MM.1S (cell line): ENCODE results near the gene NCOA1.

Experiments
- DNase-seq: peaks from one replicate; pipeline ENCODE4 v3.0.0-alpha.2; 2015
- H2AFZ ChIP-seq: fragments of 300-600 bp; sonication (generic); 2 replicates; pipeline ENCODE4 v1.6.0; 2016; ENCODE audit warnings: antibody characterized with exemption, low read length
- H3F3A ChIP-seq: fragments of 300-600 bp; sonication (generic); 2 replicates; pipeline ENCODE4 v1.6.1; 2016; ENCODE audit warnings: mild to moderate bottlenecking, antibody characterized with exemption, low read length, moderate library complexity, mixed read lengths; ENCODE audit not compliant: insufficient read depth
- H3K27ac ChIP-seq: fragments of 300-600 bp; sonication (generic); 2 replicates; pipeline ENCODE4 v1.5.1; 2016; ENCODE audit warnings: mild to moderate bottlenecking, low read length
- H3K27me3 ChIP-seq: fragments of 300-600 bp; sonication (generic); replicated peaks from 2 replicates; pipeline ENCODE4 v1.6.0; 2016; ENCODE audit warnings: low read length; ENCODE audit not compliant: insufficient read depth
- H3K36me3 ChIP-seq: fragments of 300-600 bp; sonication (generic); replicated peaks from 2 replicates; pipeline ENCODE4 v1.6.1; 2016; ENCODE audit warnings: mild to moderate bottlenecking, low read length, mixed read lengths; ENCODE audit not compliant: insufficient read depth
- H3K4me1 ChIP-seq: fragments of 300-600 bp; sonication (generic); 2 replicates; pipeline ENCODE4 v1.6.1; 2016; ENCODE audit warnings: low read length, mixed read lengths
- H3K4me2 ChIP-seq: fragments of 300-600 bp; sonication (generic); 2 replicates; pipeline ENCODE4 v1.6.0; 2016; ENCODE audit warnings: low read depth, low read length
- H3K4me3 ChIP-seq: fragments of 300-600 bp; sonication (generic); 2 replicates; pipeline ENCODE4 v1.5.1; 2016; ENCODE audit warnings: low read length, mixed read lengths
- H3K79me2 ChIP-seq: fragments of 300-600 bp; sonication (generic); 2 replicates; pipeline ENCODE4 v1.6.1; 2016; ENCODE audit warnings: mixed run types, low read length, mixed read lengths
- H3K9ac ChIP-seq: fragments of 300-600 bp; sonication (generic); 2 replicates; pipeline ENCODE4 v1.6.1; 2016; ENCODE audit warnings: low read length, mixed read lengths
- H3K9me2 ChIP-seq: fragments of 300-600 bp; sonication (generic); replicated peaks from 2 replicates; pipeline ENCODE4 v1.6.1; 2016; ENCODE audit warnings: mild to moderate bottlenecking, low read length, mixed read lengths; ENCODE audit not compliant: insufficient read depth
- H3K9me3 ChIP-seq: fragments of 300-600 bp; sonication (generic); replicated peaks from 2 replicates; pipeline ENCODE4 v1.6.1; 2016; ENCODE audit warnings: mild to moderate bottlenecking, low read length, mixed read lengths; ENCODE audit not compliant: insufficient read depth
- H4K20me1 ChIP-seq: fragments of 300-600 bp; sonication (generic); 2 replicates; pipeline ENCODE4 v1.6.1; 2016; ENCODE audit warnings: mild to moderate bottlenecking, low read length, moderate library complexity, mixed read lengths; ENCODE audit not compliant: insufficient read depth
- CTCF ChIP-seq: fragments of 300-600 bp; sonication (generic); IDR thresholded peaks from 2 replicates; pipeline ENCODE4 v1.5.1; 2016; ENCODE audit warnings: antibody characterized with exemption, low read length, mixed read lengths
- EZH2 ChIP-seq: fragments of 300-600 bp; sonication (generic); optimal IDR thresholded peaks from 2 replicates; pipeline ENCODE3; 2017; ENCODE audit warnings: low read depth, mild to moderate bottlenecking, antibody characterized with exemption, low read length, mixed read lengths
- EZH2phosphoT487 ChIP-seq: fragments of 300-600 bp; sonication (generic); IDR thresholded peaks from 2 replicates; pipeline ENCODE4 v1.6.1; 2018; ENCODE audit warnings: antibody characterized with exemption, low read length

NCOA1 gene

GRCh38 chr2:24644032-24644431 lies 153.0 kb downstream of the NCOA1 start:
- Histone ChIP-seq H3K27ac (no peak overlapping the region), H3K9ac (no peak overlapping the region), H4K20me1 (no peaks in the 10 kb centered on the region), H3K27me3 (no peaks in the 10 kb centered on the region), H3K4me2 (no peak overlapping the region), H3F3A (no peaks in the 10 kb centered on the region), H3K9me3 (no peaks in the 10 kb centered on the region), H2AFZ (no peak overlapping the region), H3K4me3 (no peak overlapping the region), H3K9me2 (no peaks in the 10 kb centered on the region), H3K36me3 (no peaks in the 10 kb centered on the region), H3K79me2 (no peaks in the 10 kb centered on the region), H3K4me1 (no peaks in the 10 kb centered on the region)
- TF ChIP-seq EZH2 (no peak), EZH2phosphoT487 (no peak), CTCF (no peak)
- no peak for DNase-seq

GRCh38 chr2:24650997-24651642 lies 160.1 kb downstream of the NCOA1 start:
- H3F3A ChIP-seq: no peaks in the 10 kb centered on the region
- H3K9ac ChIP-seq: no peak overlapping the region
- no peak overlapping the region for H2AFZ ChIP-seq
- H3K36me3 ChIP-seq: no peaks in the 10 kb centered on the region
- no peaks in the 10 kb centered on the region for H3K4me1 ChIP-seq
- no peaks in the 10 kb centered on the region for H3K9me2 ChIP-seq
- H3K27me3 ChIP-seq: no peaks in the 10 kb centered on the region
- no peak overlapping the region for H3K4me3 ChIP-seq
- H4K20me1 ChIP-seq: no peaks in the 10 kb centered on the region
- DNase-seq: no peak
- no peaks in the 10 kb centered on the region for H3K9me3 ChIP-seq
- H3K79me2 ChIP-seq: no peaks in the 10 kb centered on the region
- H3K4me2 ChIP-seq: no peak overlapping the region
- TF ChIP-seq EZH2phosphoT487 (no peak), EZH2 (no peak), CTCF (no peak)
- H3K27ac ChIP-seq: no peak overlapping the region

- Histone ChIP-seq H3K79me2 (no peaks in the 10 kb centered on the region), H3K9me3 (no peaks in the 10 kb centered on the region), H3K4me3 (no peak overlapping the region), H3K9me2 (no peaks in the 10 kb centered on the region), H3K27me3 (no peaks in the 10 kb centered on the region), H3K4me1 (no peaks in the 10 kb centered on the region), H3K36me3 (no peaks in the 10 kb centered on the region), H4K20me1 (no peaks in the 10 kb centered on the region), H3F3A (no peaks in the 10 kb centered on the region), H3K27ac (no peak overlapping the region), H3K9ac (no peak overlapping the region), H2AFZ (no peak overlapping the region), H3K4me2 (no peak overlapping the region)
- TF ChIP-seq EZH2phosphoT487: no peak
- no peak for TF ChIP-seq CTCF
- TF ChIP-seq EZH2: no peak
- DNase-seq: no peak
Measured at GRCh38 chr2:24651643-24652003, 160.6 kb downstream of the NCOA1 start.
